ENCODE results near the gene DGKE. TPM values are rescaled to one million over a fixed set of nuclear protein-coding genes. Genes with fewer than 3 reads are reported as not detected.

The DGKE gene
- total and polyA plus RNA-seq, 2 experiments from 2014 or later, result 1.2 to 5.5 TPM

- no peaks in the 10 kb centered on the region for H3K36me3 ChIP-seq (replicated peaks; ENCODE audit: insufficient read depth, low read depth)
- no peaks in the 10 kb centered on the region for H3K79me2 ChIP-seq
- no peaks in the 10 kb centered on the region for H3K4me1 ChIP-seq (ENCODE audit: insufficient read depth)
- DNase-seq (ENCODE audit: low spot score), result no peak
- H3K27me3 ChIP-seq, result no peaks in the 10 kb centered on the region
- no peak overlapping the region for H3K4me3 ChIP-seq
- TF ChIP-seq CTCF (IDR thresholded peaks at IDR 0.05; ENCODE audit: poor library complexity) (no peak), EZH2phosphoT487 (IDR thresholded peaks at IDR 0.05; ENCODE audit: low read depth, severe bottlenecking, unreplicated experiment) (no peak), EZH2 (IDR thresholded peaks at IDR 0.05; ENCODE audit: borderline replicate concordance) (no peak)
- H4K20me1 ChIP-seq (ENCODE audit: insufficient read depth, poor library complexity, severe bottlenecking), result no peaks in the 10 kb centered on the region
- H3K9me3 ChIP-seq (ENCODE audit: low read depth), result no peaks in the 10 kb centered on the region
- H3K27ac ChIP-seq, result no peak overlapping the region
- H3K4me2 ChIP-seq, result no peak overlapping the region
- no peaks in the 10 kb centered on the region for H3K9me2 ChIP-seq (replicated peaks; ENCODE audit: insufficient read depth)
- no peak overlapping the region for H2AFZ ChIP-seq
- 87% methylated on average over 3 of the region's 3 CpGs for WGBS (ENCODE audit: low lambda C conversion rate, missing lambda C conversion rate)
Measured at GRCh38 chr17:56868716-56869115, 34.8 kb downstream of the DGKE start.

GRCh38 chr17:56870081-56870651, 36.2 kb downstream of the DGKE start:
- WGBS (ENCODE audit: low lambda C conversion rate, missing lambda C conversion rate), result 79% methylated on average over 4 of the region's 4 CpGs
- H3K27ac ChIP-seq, result no peak overlapping the region

GRCh38 chr17:56876766-56877179, 42.8 kb downstream of the DGKE start:
- Histone ChIP-seq H3K27ac (no peak overlapping the region), H3K27me3 (no peaks in the 10 kb centered on the region), H3K9me2 (replicated peaks; ENCODE audit: insufficient read depth) (no peaks in the 10 kb centered on the region), H3K79me2 (no peaks in the 10 kb centered on the region), H4K20me1 (ENCODE audit: insufficient read depth, poor library complexity, severe bottlenecking) (no peaks in the 10 kb centered on the region), H3K36me3 (replicated peaks; ENCODE audit: insufficient read depth, low read depth) (no peaks in the 10 kb centered on the region), H3K4me2 (no peak overlapping the region), H2AFZ (no peak overlapping the region), H3K9me3 (ENCODE audit: low read depth) (no peaks in the 10 kb centered on the region), H3K4me1 (ENCODE audit: insufficient read depth) (no peaks in the 10 kb centered on the region), H3K4me3 (no peak overlapping the region)
- TF ChIP-seq EZH2 (IDR thresholded peaks at IDR 0.05; ENCODE audit: borderline replicate concordance) (no peak), CTCF (IDR thresholded peaks at IDR 0.05; ENCODE audit: poor library complexity) (no peak), EZH2phosphoT487 (IDR thresholded peaks at IDR 0.05; ENCODE audit: low read depth, severe bottlenecking, unreplicated experiment) (no peak)
- no peak for DNase-seq (ENCODE audit: low spot score)
- WGBS (ENCODE audit: low lambda C conversion rate, missing lambda C conversion rate), result 85% methylated on average over 7 of the region's 7 CpGs

More at GRCh38 chr17:56870081-56870651, 36.2 kb downstream of the DGKE start:
- no peak overlapping the region for H2AFZ ChIP-seq
- H3K79me2 ChIP-seq, result no peaks in the 10 kb centered on the region
- H3K36me3 ChIP-seq (replicated peaks; ENCODE audit: insufficient read depth, low read depth), result no peaks in the 10 kb centered on the region
- no peak overlapping the region for H3K4me2 ChIP-seq
- no peaks in the 10 kb centered on the region for H3K4me1 ChIP-seq (ENCODE audit: insufficient read depth)
- no peaks in the 10 kb centered on the region for H4K20me1 ChIP-seq (ENCODE audit: insufficient read depth, poor library complexity, severe bottlenecking)
- no peaks in the 10 kb centered on the region for H3K9me2 ChIP-seq (replicated peaks; ENCODE audit: insufficient read depth)
- H3K27me3 ChIP-seq, result no peaks in the 10 kb centered on the region
- TF ChIP-seq EZH2 (IDR thresholded peaks at IDR 0.05; ENCODE audit: borderline replicate concordance), result no peak
- H3K4me3 ChIP-seq, result no peak overlapping the region
- H3K9me3 ChIP-seq (ENCODE audit: low read depth), result no peaks in the 10 kb centered on the region
- DNase-seq (ENCODE audit: low spot score), result no peak

GRCh38 chr17:56879280-56879679, 45.3 kb downstream of the DGKE start:
- Histone ChIP-seq H3K9me3 (ENCODE audit: low read depth) (no peaks in the 10 kb centered on the region), H3K27ac (no peak overlapping the region), H3K27me3 (no peaks in the 10 kb centered on the region), H3K9me2 (replicated peaks; ENCODE audit: insufficient read depth) (no peaks in the 10 kb centered on the region), H3K4me1 (ENCODE audit: insufficient read depth) (no peaks in the 10 kb centered on the region), H3K79me2 (no peaks in the 10 kb centered on the region), H3K4me3 (no peak overlapping the region), H3K4me2 (no peak overlapping the region), H3K36me3 (replicated peaks; ENCODE audit: insufficient read depth, low read depth) (no peaks in the 10 kb centered on the region), H2AFZ (no peak overlapping the region), H4K20me1 (ENCODE audit: insufficient read depth, poor library complexity, severe bottlenecking) (no peaks in the 10 kb centered on the region)
- TF ChIP-seq EZH2phosphoT487 (IDR thresholded peaks at IDR 0.05; ENCODE audit: low read depth, severe bottlenecking, unreplicated experiment) (no peak), EZH2 (IDR thresholded peaks at IDR 0.05; ENCODE audit: borderline replicate concordance) (no peak), CTCF (IDR thresholded peaks at IDR 0.05; ENCODE audit: poor library complexity) (no peak)
- WGBS (ENCODE audit: low lambda C conversion rate, missing lambda C conversion rate), result 94% methylated on average over 7 of the region's 7 CpGs
- DNase-seq (ENCODE audit: low spot score), result no peak
